Esophagus squamous epithelium (tissue), 4 donors: ENCODE measurements around the gene POLD2.

ENCODE experiments used
- CTCF ChIP-seq, 6 experiments: fragments of 450-650 bp in 4 of 6; fragments of 200-600 bp in 2 of 6; sonication (generic) in 2 of 6; IDR thresholded peaks; one replicate each; pipeline ENCODE4 v1.5.1; 2016 to 2019; ENCODE audit warnings: antibody characterized with exemption in 6 of 6, mild to moderate bottlenecking in 4 of 6, moderate library complexity in 4 of 6
- POLR2A ChIP-seq, 4 donors: fragments of 450-650 bp; IDR thresholded peaks; one replicate each; pipeline ENCODE4 v1.6.1; 2017; ENCODE audit warnings: antibody characterized with exemption in 4 of 4, mild to moderate bottlenecking in 4 of 4, moderate library complexity in 3 of 4

- no peak for TF ChIP-seq CTCF (IDR thresholded peaks at IDR 0.05)
- no peak for TF ChIP-seq POLR2A (IDR thresholded peaks at IDR 0.05)
Measured at GRCh38 chr7:44122529-44122928, 819 bp downstream of the POLD2 start.
